HG03064 (cell line): ENCODE results near the gene ALX4.

Source experiments
- ATAC-seq: cut with Tn5 transposase; IDR thresholded peaks from one replicate; pipeline ENCODE4 v1.9.1; 2021; ENCODE audit warnings: low read depth; ENCODE audit not compliant: unreplicated experiment

The ALX4 gene

GRCh38 chr11:44309478-44310205, at the start of gene ALX4:
Gene ALX4 (minus strand): TSS chr11:44310139. CDS start chr11:44310062, 77 bp downstream.
- ATAC-seq = no peak

- ATAC-seq = no peak
These were observed 49.2 kb upstream of the ALX4 start for GRCh38 chr11:44359162-44359561.

GRCh38 chr11:44358713-44359112, 48.8 kb upstream of the ALX4 start:
- ATAC-seq = no peak

GRCh38 chr11:44357711-44358110, 47.8 kb upstream of the ALX4 start:
- no peak for ATAC-seq

GRCh38 chr11:44356351-44356750, 46.4 kb upstream of the ALX4 start:
- ATAC-seq = no peak

GRCh38 chr11:44351898-44352498, 42.1 kb upstream of the ALX4 start:
- ATAC-seq = no peak

- ATAC-seq = no peak
These were observed 41.2 kb upstream of the ALX4 start for GRCh38 chr11:44351006-44351660.

GRCh38 chr11:44349328-44349727, 39.4 kb upstream of the ALX4 start:
- ATAC-seq = no peak

GRCh38 chr11:44348721-44349120, 38.8 kb upstream of the ALX4 start:
- ATAC-seq = no peak

- no peak for ATAC-seq
These were observed 38.2 kb upstream of the ALX4 start for GRCh38 chr11:44348114-44348513.

- ATAC-seq = no peak
These were observed 37.6 kb upstream of the ALX4 start for GRCh38 chr11:44347538-44347937.

GRCh38 chr11:44346983-44347382, 37.0 kb upstream of the ALX4 start:
- no peak for ATAC-seq

GRCh38 chr11:44345781-44346180, 35.8 kb upstream of the ALX4 start:
- ATAC-seq = no peak

GRCh38 chr11:44344921-44345320, 35.0 kb upstream of the ALX4 start:
- ATAC-seq = no peak

GRCh38 chr11:44344423-44344820, 34.5 kb upstream of the ALX4 start:
- no peak for ATAC-seq

GRCh38 chr11:44343778-44344422, 34.0 kb upstream of the ALX4 start:
- no peak for ATAC-seq

GRCh38 chr11:44342616-44343015, 32.7 kb upstream of the ALX4 start:
- ATAC-seq = no peak

GRCh38 chr11:44340656-44341055, 30.7 kb upstream of the ALX4 start:
- ATAC-seq = no peak

- ATAC-seq = no peak
These were observed 29.6 kb upstream of the ALX4 start for GRCh38 chr11:44339530-44339883.

- no peak for ATAC-seq
These were observed 29.0 kb upstream of the ALX4 start for GRCh38 chr11:44338698-44339529.

GRCh38 chr11:44338026-44338425, 28.1 kb upstream of the ALX4 start:
- ATAC-seq = no peak
